ENCODE measurements around the gene L3MBTL4. TPM values are rescaled to one million over a fixed set of nuclear protein-coding genes. Genes with fewer than 3 reads are reported as not detected.

The L3MBTL4 gene
- total RNA-seq, 6 donors from 2014 or later = 13.2 to 29.1 (median 14.8) TPM

DNA sequence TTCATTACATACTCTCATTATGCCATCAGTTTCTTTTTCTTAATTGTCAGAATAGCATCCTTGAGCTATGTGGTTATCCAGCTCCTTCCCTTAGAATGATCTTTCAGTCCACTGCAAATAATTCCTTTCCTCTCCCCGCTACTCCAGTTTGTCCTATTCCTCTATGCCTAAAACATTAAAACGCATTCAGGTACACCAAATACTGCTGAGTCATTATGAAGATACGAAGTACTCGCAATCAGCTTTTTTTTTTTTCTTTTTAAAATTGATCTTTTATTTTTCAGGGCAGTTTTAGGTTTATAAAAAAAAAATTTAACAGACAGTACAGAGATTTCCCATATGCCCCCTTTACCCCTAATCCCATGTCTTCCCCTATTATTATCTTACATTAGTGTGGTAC is 354.6 kb downstream of the L3MBTL4 start:
- no peak overlapping the region for H3K27ac ChIP-seq
- no peaks in the 10 kb centered on the region for H3K27me3 ChIP-seq
- no peak for DNase-seq
- 89 to 92% methylated on average over 4 of the region's 4 CpGs for WGBS, 2 donors
- ATAC-seq (ENCODE audit: low FRiP score in 2 of 2) = no peak
- no peaks in the 10 kb centered on the region for H3K9me3 ChIP-seq
- H3K4me3 ChIP-seq = no peak overlapping the region
- H3K4me1 ChIP-seq = no peaks in the 10 kb centered on the region
- no peaks in the 10 kb centered on the region for H3K36me3 ChIP-seq
- TF ChIP-seq EP300 (IDR thresholded peaks at IDR 0.05) = no peak
- TF ChIP-seq CTCF (IDR thresholded peaks at IDR 0.05) = no peak
- TF ChIP-seq POLR2A (IDR thresholded peaks at IDR 0.05) = no peak
- no peak for TF ChIP-seq POLR2AphosphoS5 (IDR thresholded peaks at IDR 0.05)

DNA sequence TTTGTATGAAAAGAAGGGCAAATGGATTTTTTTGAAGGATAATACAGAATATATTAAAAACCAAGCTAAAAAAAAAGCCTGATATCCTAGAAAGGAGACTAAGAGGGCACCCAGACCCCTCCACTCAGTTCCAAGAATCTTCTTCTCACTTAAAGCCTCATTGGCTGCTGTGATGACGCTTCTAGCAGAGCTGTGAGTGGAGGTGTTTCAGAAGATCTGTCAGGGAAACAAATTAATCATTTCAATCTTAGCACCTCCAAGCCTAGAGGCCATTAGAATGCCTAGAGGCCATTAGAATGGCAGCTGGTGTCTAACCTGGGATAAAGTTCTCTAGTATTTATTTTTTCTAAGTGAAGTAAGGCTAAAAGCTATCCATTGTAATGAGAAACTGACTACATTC is 355.2 kb downstream of the L3MBTL4 start:
- 69 to 90% methylated on average over 1 of the region's 1 CpG for WGBS, 2 donors
- H3K27ac ChIP-seq = no peak overlapping the region
- no peak for DNase-seq

GRCh38 chr18:6058941-6059340 is 355.8 kb downstream of the L3MBTL4 start:
- Histone ChIP-seq H3K4me3 (no peak overlapping the region), H3K27me3 (no peaks in the 10 kb centered on the region), H3K4me1 (no peaks in the 10 kb centered on the region), H3K27ac (no peak overlapping the region), H3K36me3 (no peaks in the 10 kb centered on the region), H3K9me3 (no peaks in the 10 kb centered on the region)
- DNase-seq (no peak), ATAC-seq (ENCODE audit: low FRiP score in 2 of 2) (no peak)
- TF ChIP-seq POLR2A (IDR thresholded peaks at IDR 0.05) (no peak), EP300 (IDR thresholded peaks at IDR 0.05) (no peak), POLR2AphosphoS5 (IDR thresholded peaks at IDR 0.05) (no peak), CTCF (IDR thresholded peaks at IDR 0.05) (no peak)
- WGBS, 2 donors = 64 to 70% methylated on average over 6 of the region's 6 CpGs

More for the DNA sequence above, 355.2 kb downstream of the L3MBTL4 start:
- Histone ChIP-seq H3K27me3 (no peaks in the 10 kb centered on the region), H3K4me3 (no peak overlapping the region), H3K9me3 (no peaks in the 10 kb centered on the region), H3K4me1 (no peaks in the 10 kb centered on the region), H3K36me3 (no peaks in the 10 kb centered on the region)
- TF ChIP-seq EP300 (IDR thresholded peaks at IDR 0.05) (no peak), POLR2AphosphoS5 (IDR thresholded peaks at IDR 0.05) (no peak), CTCF (IDR thresholded peaks at IDR 0.05) (no peak), POLR2A (IDR thresholded peaks at IDR 0.05) (no peak)
- ATAC-seq (ENCODE audit: low FRiP score in 2 of 2) = no peak

GRCh38 chr18:6057604-6058003 is 357.1 kb downstream of the L3MBTL4 start:
- Histone ChIP-seq H3K36me3 (no peaks in the 10 kb centered on the region), H3K27ac (no peak overlapping the region), H3K9me3 (no peaks in the 10 kb centered on the region), H3K4me3 (no peak overlapping the region), H3K4me1 (no peaks in the 10 kb centered on the region), H3K27me3 (no peaks in the 10 kb centered on the region)
- no peak for TF ChIP-seq CTCF (IDR thresholded peaks at IDR 0.05)
- TF ChIP-seq POLR2AphosphoS5 (IDR thresholded peaks at IDR 0.05) = no peak
- no peak for TF ChIP-seq POLR2A (IDR thresholded peaks at IDR 0.05)
- no peak for TF ChIP-seq EP300 (IDR thresholded peaks at IDR 0.05)
- 69 to 71% methylated on average over 3 of the region's 3 CpGs for WGBS, 2 donors
- no peak for ATAC-seq (ENCODE audit: low FRiP score in 2 of 2)
- DNase-seq = no peak

GRCh38 chr18:6056171-6056910 is 358.4 kb downstream of the L3MBTL4 start:
- no peaks in the 10 kb centered on the region for H3K36me3 ChIP-seq
- H3K9me3 ChIP-seq = no peaks in the 10 kb centered on the region
- H3K4me3 ChIP-seq = no peak overlapping the region
- H3K27ac ChIP-seq = no peak overlapping the region
- H3K4me1 ChIP-seq = no peaks in the 10 kb centered on the region
- no peak for ATAC-seq (ENCODE audit: low FRiP score in 2 of 2)
- no peaks in the 10 kb centered on the region for H3K27me3 ChIP-seq
- DNase-seq = no peak
- 55 to 60% methylated on average over 7 of the region's 7 CpGs for WGBS, 2 donors
- TF ChIP-seq POLR2AphosphoS5 (IDR thresholded peaks at IDR 0.05) (no peak), CTCF (IDR thresholded peaks at IDR 0.05) (no peak), POLR2A (IDR thresholded peaks at IDR 0.05) (no peak), EP300 (IDR thresholded peaks at IDR 0.05) (no peak)

Data from upper lobe of left lung (tissue), 6 donors.